Right lobe of liver (tissue), 4 donors: ENCODE results near the gene PDK3.

Experiments used
- CTCF ChIP-seq, 4 donors: fragments of 200-600 bp in 3 of 4; fragments of 450-650 bp in 1 of 4; IDR thresholded peaks; one replicate each; pipeline versions ENCODE4 v1.5.1 to v1.8.0; 2016 to 2022; ENCODE audit warnings: antibody characterized with exemption in 4 of 4, mild to moderate bottlenecking in 2 of 4
- POLR2A ChIP-seq: fragments of 450-650 bp; IDR thresholded peaks from one replicate; pipeline ENCODE4 v1.6.1; 2017; ENCODE audit warnings: antibody characterized with exemption, mild to moderate bottlenecking
- donor health status: DM: no; HTN: no; CAD: no.
- donor health status: DM: no; HTN: no; CAD: no.
- donor health status: DM: no; HTN: yes; CAD: no.

- no peak for TF ChIP-seq CTCF (IDR thresholded peaks at IDR 0.05)
- no peak for TF ChIP-seq POLR2A
Measured at GRCh38 chrX:24471808-24472207, 6.7 kb downstream of the PDK3 start.
